Spleen (tissue), 7 donors: ENCODE results near the gene GBE1.

ENCODE experiments used
- CTCF ChIP-seq, 11 experiments: fragments of 200-600 bp in 7 of 11; fragments of 450-650 bp in 4 of 11; sonication (generic) in 4 of 11; IDR thresholded peaks in 8 of 11; conservative IDR thresholded peaks in 3 of 11; 1 replicate in 7 of 11; 2 replicates in 4 of 11; pipeline versions ENCODE4 v1.4.0 to v1.8.0; 2016 to 2021; ENCODE audit warnings: antibody characterized with exemption in 11 of 11, inconsistent platforms in 4 of 11, mild to moderate bottlenecking in 1 of 11
- POLR2AphosphoS5 ChIP-seq, 3 donors: sonication (generic); formaldehyde crosslinking; IDR thresholded peaks; one replicate each; pipeline ENCODE4 v1.5.1; 2017; ENCODE audit warnings: antibody characterized with exemption in 3 of 3
- donor health status: DM: no; HTN: no; CAD: no; lungs with moderate emphysema.
- donor health status: DM: no; HTN: no; CAD: no.
- donor health status: DM: no; HTN: no; CAD: no.

GRCh38 chr3:81761904-81762580 lies 597 bp upstream of the GBE1 start:
- TF ChIP-seq CTCF (IDR thresholded peaks at IDR 0.05 in 8 of 11, conservative IDR thresholded peaks at IDR 0.05 in 3 of 11) (no peak), POLR2AphosphoS5 (IDR thresholded peaks at IDR 0.05) (no peak)
